Measurements from ENCODE around the gene HLTF.
"Not testable (repeated sequence)": the region's sequence is repeated elsewhere in the genome, so short reads cannot be mapped to it uniquely, and the experiment has no call there.

The HLTF gene

DNA sequence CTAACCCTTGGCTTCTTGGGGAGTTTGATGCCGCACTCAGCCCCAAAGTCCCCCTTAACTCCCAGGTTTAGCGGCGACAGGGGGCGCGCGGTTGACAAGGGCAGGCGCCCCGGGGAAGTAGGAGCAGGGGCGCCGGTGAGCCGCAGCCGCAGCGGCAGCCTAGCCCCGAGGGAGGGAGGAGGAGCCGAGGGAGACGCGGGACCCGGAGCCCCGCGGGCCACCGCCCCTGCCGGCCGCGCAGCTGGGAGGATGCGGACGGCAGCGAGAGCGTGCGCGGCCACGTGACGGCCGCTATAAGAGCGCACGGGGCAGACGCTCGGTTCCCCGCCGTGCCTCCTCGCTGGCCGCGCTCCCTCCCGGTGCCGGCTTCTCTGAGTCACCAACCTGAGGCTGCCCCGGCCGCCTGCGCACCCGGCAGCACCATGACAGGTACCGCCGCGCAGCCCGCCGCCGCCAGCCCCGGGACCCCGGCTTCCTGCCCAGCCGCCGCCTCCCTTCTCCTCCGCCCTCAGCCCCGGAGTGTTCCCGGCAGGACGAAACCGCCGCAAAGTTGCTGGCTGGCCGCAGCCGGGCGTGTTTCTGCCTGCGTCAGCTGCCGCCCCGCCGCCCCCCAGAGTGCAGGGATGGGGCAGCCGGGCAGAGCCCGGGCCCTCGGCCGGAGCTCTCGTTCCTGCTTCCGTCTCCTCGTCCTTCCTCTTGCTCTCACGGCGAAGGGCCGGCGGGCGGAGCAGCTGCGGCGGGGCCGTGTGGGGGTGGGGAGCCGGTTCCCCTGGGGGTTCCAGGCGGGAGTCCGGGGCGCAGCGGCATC, 94.9 kb downstream of the HLTF start, which contains the start of gene GYG1:
Gene GYG1, plus strand, starts transcription at position 322 of the 808 bp plus-strand sequence. Its CDS starts 101 bp downstream, at position 423.
- no peak for DNase-seq (ENCODE audit: low read depth, low spot score)

DNA sequence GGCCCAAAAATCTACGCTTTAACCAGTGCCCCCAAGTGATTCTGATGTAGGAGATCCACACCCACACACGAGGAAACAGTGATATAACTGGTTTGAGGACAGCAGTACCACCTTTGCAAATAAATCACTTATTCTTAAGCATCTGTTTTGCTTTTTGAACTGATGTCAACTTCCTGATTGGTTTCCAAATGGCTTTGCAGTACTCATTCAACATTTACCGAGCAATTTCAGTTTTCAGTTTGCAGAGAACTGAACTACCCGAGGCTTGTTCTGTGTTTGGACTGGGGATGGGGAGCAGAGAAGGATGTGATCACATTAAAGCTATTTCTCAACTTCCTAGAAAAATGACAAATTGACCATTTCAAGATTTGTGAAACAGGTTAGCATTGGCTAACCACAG, 96.1 kb downstream of the HLTF start:
- no peak for DNase-seq (ENCODE audit: low read depth, low spot score)

DNA sequence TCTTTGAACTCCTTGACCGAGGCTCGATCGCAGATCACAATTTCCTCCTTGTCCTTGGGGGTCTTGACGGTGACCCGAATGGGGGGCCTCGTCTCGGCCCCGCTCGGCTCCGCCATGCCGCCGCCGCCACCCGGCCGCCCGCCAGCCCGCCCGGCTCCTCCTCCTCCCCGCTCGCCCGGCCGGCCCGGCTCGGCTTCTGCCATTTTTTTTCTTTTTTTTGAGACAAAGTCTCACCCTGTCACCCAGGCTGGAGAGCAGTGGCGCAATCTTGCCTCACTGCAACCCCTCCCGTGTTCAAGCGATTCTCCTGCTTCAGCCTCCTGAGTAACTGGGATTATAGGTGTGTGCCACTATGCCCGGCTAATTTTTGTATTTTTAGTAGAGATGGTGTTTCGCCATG, 98.8 kb downstream of the HLTF start:
- not testable (repeated sequence) for DNase-seq (ENCODE audit: low read depth, low spot score)

DNA sequence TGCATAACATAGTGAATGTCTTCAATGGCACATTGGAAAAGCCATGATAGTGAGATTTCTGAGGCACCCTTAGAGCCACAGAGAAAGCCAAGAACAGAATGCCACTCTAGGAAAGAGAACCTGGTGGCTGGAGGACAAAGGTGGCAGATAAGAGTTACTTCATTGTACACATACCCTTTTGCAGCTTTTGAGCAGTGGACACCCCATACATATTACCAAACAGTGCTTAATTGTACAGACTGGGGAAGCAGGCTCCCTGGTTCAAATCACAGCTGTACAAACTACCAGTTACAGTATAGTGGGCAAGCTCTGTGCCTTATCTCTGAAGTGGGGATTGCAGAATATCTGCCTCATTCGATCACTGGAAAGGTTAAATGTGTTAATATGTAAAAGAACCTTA, 105.1 kb downstream of the HLTF start:
- no peak for DNase-seq (ENCODE audit: low read depth, low spot score)

All from brain pericyte (primary cell).